Mammary epithelial cell (primary cell): Measurements from ENCODE around the gene BTBD6.

Experiments used
- CTCF ChIP-seq, 2 donors: IDR thresholded peaks in 1 of 2; conservative IDR thresholded peaks in 1 of 2; 2 replicates each; pipeline ENCODE4 v1.5.1; 2011 to 2012; ENCODE audit warnings: inconsistent platforms in 2 of 2, low read length in 2 of 2, mild to moderate bottlenecking in 2 of 2, control low read depth in 1 of 2, low read depth in 1 of 2; ENCODE audit not compliant: insufficient read depth in 1 of 2; ENCODE audit errors: extremely low read depth in 1 of 2
- EZH2 ChIP-seq: IDR thresholded peaks from 2 replicates; pipeline ENCODE4 v1.6.1; 2012; ENCODE audit warnings: low read length, inconsistent platforms, borderline replicate concordance

- TF ChIP-seq CTCF (conservative IDR thresholded peaks at IDR 0.05 in 1 of 2, IDR thresholded peaks at IDR 0.05 in 1 of 2; ENCODE audit: extremely low read depth in 1 of 2, insufficient read depth in 1 of 2, low read depth in 1 of 2, low read length in 2 of 2) (no peak), EZH2 (no peak)
Measured at GRCh38 chr14:105268736-105269354, 20.5 kb downstream of the BTBD6 start.
